A549 (cell line): ENCODE results near the gene ANAPC15. TPM values are rescaled to one million over a fixed set of nuclear protein-coding genes. Genes with fewer than 3 reads are reported as not detected.

Source experiments
- ATAC-seq, 2 experiments: fragments of 200-7000 bp in 1 of 2; fragments of >200 bp in 1 of 2; cut with Nextera tagmentation in 1 of 2; cut with Tn5 transposase in 1 of 2; 3 replicates each; pipeline versions ENCODE4 v1.8.0 to v1.9.1; 2018 to 2020; ENCODE audit warnings: mild to moderate bottlenecking in 1 of 2, moderate library complexity in 1 of 2
- CTCF ChIA-PET: fragments of 300-600 bp; sonication (Branson Sonifier 250); formaldehyde crosslinking; extraction: SDS; loops from one replicate; lab custom pipeline; 2021; ENCODE audit warnings: antibody characterized with exemption, inconsistent platforms; lab: Yijun Ruan, JAX
- POLR2A ChIA-PET: fragments of 350-600 bp; formaldehyde crosslinking; extraction: SDS; loops from one replicate; lab custom pipeline; 2021; ENCODE audit warnings: antibody characterized with exemption, inconsistent platforms; lab: Yijun Ruan, JAX
- DNase-seq, 2 experiments: peaks; one replicate each; pipeline versions ENCODE4 v3.0.0 to v3.0.0-alpha.2; 2011 to 2016; ENCODE audit warnings: low read depth in 1 of 2, low spot score in 1 of 2
- FAIRE-seq: peaks from 2 replicates; lab custom pipeline; 2011; peaks lifted over from hg19 to GRCh38; lab: Jason Lieb, UNC
- H3K27ac ChIP-seq, 2 experiments: fragments of >200 bp; sonication (Bioruptor Twin); formaldehyde crosslinking; 3 replicates each; pipeline ENCODE4 v1.5.1; 2016 to 2017
- H3K4me1 ChIP-seq: fragments of >200 bp; sonication (Bioruptor Twin); formaldehyde crosslinking; 3 replicates; pipeline ENCODE4 v1.6.1; 2016
- H3K4me2 ChIP-seq: fragments of >200 bp; sonication (Bioruptor Twin); formaldehyde crosslinking; 3 replicates; pipeline ENCODE4 v1.6.1; 2016
- H3K4me3 ChIP-seq: fragments of >200 bp; sonication (Bioruptor Twin); formaldehyde crosslinking; 3 replicates; pipeline ENCODE4 v1.5.1; 2016
- H3K9me3 ChIP-seq: fragments of >200 bp; sonication (Bioruptor Twin); formaldehyde crosslinking; 3 replicates; pipeline ENCODE4 v1.6.1; 2016
- BHLHE40 ChIP-seq: IDR thresholded peaks from 2 replicates; pipeline ENCODE4 v1.6.1; 2012; ENCODE audit warnings: low read depth, low read length, inconsistent platforms
- CHD4 ChIP-seq: fragments of 200-600 bp; sonication (generic); IDR thresholded peaks from 2 replicates; pipeline ENCODE4 v1.6.1; 2016; ENCODE audit warnings: antibody characterized with exemption, mild to moderate bottlenecking, borderline replicate concordance
- EP300 ChIP-seq, 2 experiments: fragments of >200 bp; sonication (Bioruptor Twin); formaldehyde crosslinking; IDR thresholded peaks; 2 replicates in 1 of 2; 3 replicates in 1 of 2; pipeline ENCODE4 v1.6.1; 2016 to 2017
- ESRRA ChIP-seq: fragments of 150-350 bp; IDR thresholded peaks from 2 replicates; pipeline ENCODE4 v1.6.1; 2014; ENCODE audit warnings: mild to moderate bottlenecking, low read length, borderline replicate concordance
- FOXS1 ChIP-seq: fragments of 250-450 bp; sonication (Bioruptor Pico); IDR thresholded peaks from 2 replicates; pipeline ENCODE4 v1.5.0; 2020; ENCODE audit warnings: mild to moderate bottlenecking, moderate library complexity
- GATA3 ChIP-seq: IDR thresholded peaks from 2 replicates; pipeline ENCODE4 v1.6.1; 2012; ENCODE audit warnings: borderline replicate concordance
- HDAC2 ChIP-seq: fragments of 200-600 bp; sonication (generic); IDR thresholded peaks from 2 replicates; pipeline ENCODE4 v1.6.1; 2016
- HEYL ChIP-seq: fragments of 250-450 bp; sonication (Bioruptor Pico); IDR thresholded peaks from 2 replicates; pipeline ENCODE4 v1.8.0; 2021; ENCODE audit warnings: mild to moderate bottlenecking, moderate library complexity
- HOXA7 ChIP-seq: fragments of 250-450 bp; sonication (Bioruptor Pico); IDR thresholded peaks from 2 replicates; pipeline ENCODE4 v1.5.0; 2020; ENCODE audit warnings: mild to moderate bottlenecking, moderate library complexity
- HOXB5 ChIP-seq: fragments of 250-450 bp; sonication (Bioruptor Pico); IDR thresholded peaks from 2 replicates; pipeline ENCODE4 v1.5.0; 2020; ENCODE audit warnings: mild to moderate bottlenecking, moderate library complexity
- JUN ChIP-seq, 2 experiments: fragments of >200 bp; sonication (Bioruptor Twin); formaldehyde crosslinking; IDR thresholded peaks; 2 replicates in 1 of 2; 3 replicates in 1 of 2; pipeline ENCODE4 v1.6.1; 2016 to 2017
- KDM5A ChIP-seq: fragments of 200-600 bp; sonication (generic); IDR thresholded peaks from 2 replicates; pipeline ENCODE4 v1.6.1; 2016; ENCODE audit warnings: antibody characterized with exemption, mild to moderate bottlenecking
- MYC ChIP-seq: IDR thresholded peaks from 2 replicates; pipeline ENCODE4 v1.6.1; 2012; ENCODE audit warnings: mild to moderate bottlenecking, inconsistent platforms, low read length, improper control_type of control experiment, borderline replicate concordance
- NPAS2 ChIP-seq: fragments of 250-450 bp; sonication (Bioruptor Pico); IDR thresholded peaks from 2 replicates; pipeline ENCODE4 v1.8.0; 2022; ENCODE audit warnings: mild to moderate bottlenecking, moderate library complexity, borderline replicate concordance
- POLR2A ChIP-seq: IDR thresholded peaks from 2 replicates; pipeline ENCODE4 v1.6.1; 2012; ENCODE audit warnings: mild to moderate bottlenecking, low read length
- RAD21 ChIP-seq, 2 experiments: fragments of >200 bp in 1 of 2; sonication (Bioruptor Twin) in 1 of 2; formaldehyde crosslinking in 1 of 2; IDR thresholded peaks in 1 of 2; conservative IDR thresholded peaks in 1 of 2; 2 replicates in 1 of 2; 3 replicates in 1 of 2; pipeline ENCODE4 v1.6.1; 2012 to 2018; ENCODE audit warnings: inconsistent platforms in 1 of 2
- RARB ChIP-seq: fragments of 250-450 bp; sonication (Bioruptor Pico); IDR thresholded peaks from 2 replicates; pipeline ENCODE4 v1.8.0; 2021; ENCODE audit warnings: mild to moderate bottlenecking, moderate library complexity
- WGBS: methylation state at CpG from one replicate; pipeline ENCODE4 v1.1.6; 2017; ENCODE audit errors: missing lambda C conversion rate; 5-methylcytosine and 5-hydroxymethylcytosine counted together
- polyA plus RNA-seq, 4 experiments: library from polyadenylated mRNA; depleted of rRNA in 3 of 4; stranded (reverse); fragments of >200 nt; fragmentation: RNase III in 1 of 4; extraction: RNeasy Plus Mini Kit Qiagen cat#74134 plus additional on column Dnase treatment in 1 of 4; gene quantifications; 2 replicates in 3 of 4; 3 replicates in 1 of 4; pipeline ENCODE4 v1.2.3, GENCODE V29; 2011 to 2017
- TF ChIP-seq, protein P1 (sequence below): IDR thresholded peaks from 2 replicates; pipeline ENCODE4 v1.6.1; 2012
- TF ChIP-seq, protein P2 (sequence below): IDR thresholded peaks from 2 replicates; pipeline ENCODE4 v1.6.1; 2012
- TF ChIP-seq, protein P3 (sequence below): fragments of >200 bp; sonication (Bioruptor Twin); formaldehyde crosslinking; IDR thresholded peaks from 3 replicates; pipeline ENCODE4 v1.5.1; 2016
- TF ChIP-seq, protein P4 (sequence below): fragments of >200 bp; sonication (Bioruptor Twin); formaldehyde crosslinking; IDR thresholded peaks from 3 replicates; pipeline ENCODE4 v1.6.1; 2016
- TF ChIP-seq, protein P5 (sequence below): fragments of 250-450 bp; sonication (Bioruptor Pico); IDR thresholded peaks from 2 replicates; pipeline ENCODE4 v1.5.0; 2020; ENCODE audit warnings: low read depth, mild to moderate bottlenecking, moderate library complexity
- TF ChIP-seq, protein P6 (sequence below): fragments of 200-600 bp; sonication (generic); IDR thresholded peaks from 2 replicates; pipeline ENCODE4 v1.6.1; 2016; ENCODE audit warnings: antibody characterized with exemption, mild to moderate bottlenecking, moderate library complexity
- TF ChIP-seq, protein P7 (sequence below): fragments of 150-350 bp; IDR thresholded peaks from 2 replicates; pipeline ENCODE4 v1.6.1; 2014; ENCODE audit warnings: low read depth, mild to moderate bottlenecking, low read length
- TF ChIP-seq, protein P8 (sequence below): fragments of 250-450 bp; sonication (Bioruptor Pico); IDR thresholded peaks from 2 replicates; pipeline ENCODE4 v1.5.0; 2021; ENCODE audit warnings: mild to moderate bottlenecking, moderate library complexity, borderline replicate concordance

ANAPC15 gene
- polyA plus RNA-seq, 2 of the 4 experiments (the other 2 are of a cell fraction): 88.2 to 96.2 TPM

DNA sequence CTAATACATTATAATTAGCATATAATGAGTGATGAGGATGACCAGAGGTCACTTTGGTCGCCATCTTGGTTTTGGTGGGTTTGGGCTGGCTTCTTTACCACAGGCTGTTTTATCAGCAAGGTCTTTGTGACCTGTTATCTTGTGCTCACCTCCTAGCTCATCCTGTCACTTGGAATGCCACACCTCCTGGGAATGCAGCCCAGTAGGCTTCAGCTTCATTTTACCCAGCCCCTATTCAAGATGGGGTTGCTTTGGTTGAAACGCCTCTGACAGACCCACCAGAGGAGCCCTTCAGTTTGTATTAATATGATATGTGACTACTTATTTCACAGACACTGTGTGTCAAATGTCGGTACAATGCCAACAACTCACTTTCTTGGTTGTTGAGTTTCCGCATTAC lies 43.3 kb upstream of the ANAPC15 start:
- H3K9me3 ChIP-seq: no peaks in the 10 kb centered on the region
- no peak overlapping the region for H3K27ac ChIP-seq
- 54% methylated on average over 4 of the region's 4 CpGs for WGBS
- H3K4me2 ChIP-seq: no peak overlapping the region
- FAIRE-seq (no peak), DNase-seq (no peak), ATAC-seq (no peak)
- H3K4me3 ChIP-seq: no peak overlapping the region
- no peak for TF ChIP-seq HDAC2
- TF ChIP-seq NPAS2 (CRISPR knock-in tag): no peak
- TF ChIP-seq JUN (IDR thresholded peaks at IDR 0.05): no peak
- no peak for TF ChIP-seq GATA3
- no peak for TF ChIP-seq HOXA7 (CRISPR knock-in tag)
- TF ChIP-seq, protein P1, sequence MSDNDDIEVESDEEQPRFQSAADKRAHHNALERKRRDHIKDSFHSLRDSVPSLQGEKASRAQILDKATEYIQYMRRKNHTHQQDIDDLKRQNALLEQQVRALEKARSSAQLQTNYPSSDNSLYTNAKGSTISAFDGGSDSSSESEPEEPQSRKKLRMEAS: no peak
- TF ChIP-seq, protein P2, sequence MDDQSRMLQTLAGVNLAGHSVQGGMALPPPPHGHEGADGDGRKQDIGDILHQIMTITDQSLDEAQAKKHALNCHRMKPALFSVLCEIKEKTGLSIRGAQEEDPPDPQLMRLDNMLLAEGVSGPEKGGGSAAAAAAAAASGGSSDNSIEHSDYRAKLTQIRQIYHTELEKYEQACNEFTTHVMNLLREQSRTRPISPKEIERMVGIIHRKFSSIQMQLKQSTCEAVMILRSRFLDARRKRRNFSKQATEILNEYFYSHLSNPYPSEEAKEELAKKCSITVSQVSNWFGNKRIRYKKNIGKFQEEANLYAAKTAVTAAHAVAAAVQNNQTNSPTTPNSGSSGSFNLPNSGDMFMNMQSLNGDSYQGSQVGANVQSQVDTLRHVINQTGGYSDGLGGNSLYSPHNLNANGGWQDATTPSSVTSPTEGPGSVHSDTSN: no peak
- TF ChIP-seq, protein P3, sequence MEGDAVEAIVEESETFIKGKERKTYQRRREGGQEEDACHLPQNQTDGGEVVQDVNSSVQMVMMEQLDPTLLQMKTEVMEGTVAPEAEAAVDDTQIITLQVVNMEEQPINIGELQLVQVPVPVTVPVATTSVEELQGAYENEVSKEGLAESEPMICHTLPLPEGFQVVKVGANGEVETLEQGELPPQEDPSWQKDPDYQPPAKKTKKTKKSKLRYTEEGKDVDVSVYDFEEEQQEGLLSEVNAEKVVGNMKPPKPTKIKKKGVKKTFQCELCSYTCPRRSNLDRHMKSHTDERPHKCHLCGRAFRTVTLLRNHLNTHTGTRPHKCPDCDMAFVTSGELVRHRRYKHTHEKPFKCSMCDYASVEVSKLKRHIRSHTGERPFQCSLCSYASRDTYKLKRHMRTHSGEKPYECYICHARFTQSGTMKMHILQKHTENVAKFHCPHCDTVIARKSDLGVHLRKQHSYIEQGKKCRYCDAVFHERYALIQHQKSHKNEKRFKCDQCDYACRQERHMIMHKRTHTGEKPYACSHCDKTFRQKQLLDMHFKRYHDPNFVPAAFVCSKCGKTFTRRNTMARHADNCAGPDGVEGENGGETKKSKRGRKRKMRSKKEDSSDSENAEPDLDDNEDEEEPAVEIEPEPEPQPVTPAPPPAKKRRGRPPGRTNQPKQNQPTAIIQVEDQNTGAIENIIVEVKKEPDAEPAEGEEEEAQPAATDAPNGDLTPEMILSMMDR: no peak
- TF ChIP-seq POLR2A: no peak
- no peak for TF ChIP-seq FOXS1 (CRISPR knock-in tag)
- no peak for TF ChIP-seq HOXB5 (CRISPR knock-in tag)
- TF ChIP-seq, protein P4, sequence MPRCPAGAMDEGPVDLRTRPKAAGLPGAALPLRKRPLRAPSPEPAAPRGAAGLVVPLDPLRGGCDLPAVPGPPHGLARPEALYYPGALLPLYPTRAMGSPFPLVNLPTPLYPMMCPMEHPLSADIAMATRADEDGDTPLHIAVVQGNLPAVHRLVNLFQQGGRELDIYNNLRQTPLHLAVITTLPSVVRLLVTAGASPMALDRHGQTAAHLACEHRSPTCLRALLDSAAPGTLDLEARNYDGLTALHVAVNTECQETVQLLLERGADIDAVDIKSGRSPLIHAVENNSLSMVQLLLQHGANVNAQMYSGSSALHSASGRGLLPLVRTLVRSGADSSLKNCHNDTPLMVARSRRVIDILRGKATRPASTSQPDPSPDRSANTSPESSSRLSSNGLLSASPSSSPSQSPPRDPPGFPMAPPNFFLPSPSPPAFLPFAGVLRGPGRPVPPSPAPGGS: no peak
- TF ChIP-seq CHD4: no peak
- POLR2A ChIA-PET: no interaction called here
- H3K4me1 ChIP-seq: no peaks in the 10 kb centered on the region
- CTCF ChIA-PET: interaction anchor here (1.4 to 6.1 kb wide), 4 partner anchors 11 to 130 kb away, joined by 3 to 40 read pairs (median 14); no protein-coding TSS in a partner anchor

DNA sequence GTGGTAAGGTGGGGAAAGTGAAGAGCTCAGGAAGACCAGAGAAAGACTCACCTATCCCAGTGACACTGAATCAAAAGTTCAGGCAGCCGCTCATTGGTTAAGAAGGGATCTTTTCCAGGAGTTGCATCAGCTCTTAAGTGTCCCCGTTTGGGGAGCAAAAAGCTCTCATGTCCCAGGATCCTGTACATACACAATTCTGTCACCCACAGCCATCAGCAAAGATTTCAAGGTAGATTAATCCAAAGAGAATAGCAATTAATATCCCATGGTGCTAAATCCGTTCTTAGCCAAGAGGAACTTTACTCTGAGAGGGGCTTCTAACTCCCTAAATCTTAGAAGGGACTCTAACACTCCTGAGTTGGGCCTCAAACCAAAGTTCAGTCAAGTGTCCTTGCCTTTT lies 42.3 kb upstream of the ANAPC15 start:
- 75% methylated on average over 3 of the region's 3 CpGs for WGBS
- CTCF ChIA-PET: interaction anchor here (6.0 to 6.1 kb wide), 2 partner anchors 10 to 28 kb away, joined by 21 to 40 read pairs; no protein-coding TSS in a partner anchor

More for the DNA sequence above, 42.3 kb upstream of the ANAPC15 start:
- Histone ChIP-seq H3K9me3 (no peaks in the 10 kb centered on the region), H3K4me2 (no peak overlapping the region), H3K4me1 (no peaks in the 10 kb centered on the region), H3K27ac (no peak overlapping the region), H3K4me3 (no peak overlapping the region)
- DNase-seq (no peak), ATAC-seq (no peak), FAIRE-seq (no peak)
- TF ChIP-seq KDM5A (no peak), BHLHE40 (no peak), ESRRA (no peak), MYC (no peak), EP300 (IDR thresholded peaks at IDR 0.05) (no peak), HEYL (CRISPR knock-in tag) (no peak), NPAS2 (CRISPR knock-in tag) (no peak), RARB (CRISPR knock-in tag) (no peak), RAD21 (conservative IDR thresholded peaks at IDR 0.05 in 1 of 2, IDR thresholded peaks at IDR 0.05 in 1 of 2) (no peak)
- TF ChIP-seq, protein P5, sequence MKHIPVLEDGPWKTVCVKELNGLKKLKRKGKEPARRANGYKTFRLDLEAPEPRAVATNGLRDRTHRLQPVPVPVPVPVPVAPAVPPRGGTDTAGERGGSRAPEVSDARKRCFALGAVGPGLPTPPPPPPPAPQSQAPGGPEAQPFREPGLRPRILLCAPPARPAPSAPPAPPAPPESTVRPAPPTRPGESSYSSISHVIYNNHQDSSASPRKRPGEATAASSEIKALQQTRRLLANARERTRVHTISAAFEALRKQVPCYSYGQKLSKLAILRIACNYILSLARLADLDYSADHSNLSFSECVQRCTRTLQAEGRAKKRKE (CRISPR knock-in tag): no peak
- TF ChIP-seq, protein P6, sequence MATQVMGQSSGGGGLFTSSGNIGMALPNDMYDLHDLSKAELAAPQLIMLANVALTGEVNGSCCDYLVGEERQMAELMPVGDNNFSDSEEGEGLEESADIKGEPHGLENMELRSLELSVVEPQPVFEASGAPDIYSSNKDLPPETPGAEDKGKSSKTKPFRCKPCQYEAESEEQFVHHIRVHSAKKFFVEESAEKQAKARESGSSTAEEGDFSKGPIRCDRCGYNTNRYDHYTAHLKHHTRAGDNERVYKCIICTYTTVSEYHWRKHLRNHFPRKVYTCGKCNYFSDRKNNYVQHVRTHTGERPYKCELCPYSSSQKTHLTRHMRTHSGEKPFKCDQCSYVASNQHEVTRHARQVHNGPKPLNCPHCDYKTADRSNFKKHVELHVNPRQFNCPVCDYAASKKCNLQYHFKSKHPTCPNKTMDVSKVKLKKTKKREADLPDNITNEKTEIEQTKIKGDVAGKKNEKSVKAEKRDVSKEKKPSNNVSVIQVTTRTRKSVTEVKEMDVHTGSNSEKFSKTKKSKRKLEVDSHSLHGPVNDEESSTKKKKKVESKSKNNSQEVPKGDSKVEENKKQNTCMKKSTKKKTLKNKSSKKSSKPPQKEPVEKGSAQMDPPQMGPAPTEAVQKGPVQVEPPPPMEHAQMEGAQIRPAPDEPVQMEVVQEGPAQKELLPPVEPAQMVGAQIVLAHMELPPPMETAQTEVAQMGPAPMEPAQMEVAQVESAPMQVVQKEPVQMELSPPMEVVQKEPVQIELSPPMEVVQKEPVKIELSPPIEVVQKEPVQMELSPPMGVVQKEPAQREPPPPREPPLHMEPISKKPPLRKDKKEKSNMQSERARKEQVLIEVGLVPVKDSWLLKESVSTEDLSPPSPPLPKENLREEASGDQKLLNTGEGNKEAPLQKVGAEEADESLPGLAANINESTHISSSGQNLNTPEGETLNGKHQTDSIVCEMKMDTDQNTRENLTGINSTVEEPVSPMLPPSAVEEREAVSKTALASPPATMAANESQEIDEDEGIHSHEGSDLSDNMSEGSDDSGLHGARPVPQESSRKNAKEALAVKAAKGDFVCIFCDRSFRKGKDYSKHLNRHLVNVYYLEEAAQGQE: no peak
- TF ChIP-seq, protein P1: no peak
- TF ChIP-seq, protein P7, sequence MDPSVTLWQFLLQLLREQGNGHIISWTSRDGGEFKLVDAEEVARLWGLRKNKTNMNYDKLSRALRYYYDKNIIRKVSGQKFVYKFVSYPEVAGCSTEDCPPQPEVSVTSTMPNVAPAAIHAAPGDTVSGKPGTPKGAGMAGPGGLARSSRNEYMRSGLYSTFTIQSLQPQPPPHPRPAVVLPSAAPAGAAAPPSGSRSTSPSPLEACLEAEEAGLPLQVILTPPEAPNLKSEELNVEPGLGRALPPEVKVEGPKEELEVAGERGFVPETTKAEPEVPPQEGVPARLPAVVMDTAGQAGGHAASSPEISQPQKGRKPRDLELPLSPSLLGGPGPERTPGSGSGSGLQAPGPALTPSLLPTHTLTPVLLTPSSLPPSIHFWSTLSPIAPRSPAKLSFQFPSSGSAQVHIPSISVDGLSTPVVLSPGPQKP: no peak
- TF ChIP-seq, protein P8, sequence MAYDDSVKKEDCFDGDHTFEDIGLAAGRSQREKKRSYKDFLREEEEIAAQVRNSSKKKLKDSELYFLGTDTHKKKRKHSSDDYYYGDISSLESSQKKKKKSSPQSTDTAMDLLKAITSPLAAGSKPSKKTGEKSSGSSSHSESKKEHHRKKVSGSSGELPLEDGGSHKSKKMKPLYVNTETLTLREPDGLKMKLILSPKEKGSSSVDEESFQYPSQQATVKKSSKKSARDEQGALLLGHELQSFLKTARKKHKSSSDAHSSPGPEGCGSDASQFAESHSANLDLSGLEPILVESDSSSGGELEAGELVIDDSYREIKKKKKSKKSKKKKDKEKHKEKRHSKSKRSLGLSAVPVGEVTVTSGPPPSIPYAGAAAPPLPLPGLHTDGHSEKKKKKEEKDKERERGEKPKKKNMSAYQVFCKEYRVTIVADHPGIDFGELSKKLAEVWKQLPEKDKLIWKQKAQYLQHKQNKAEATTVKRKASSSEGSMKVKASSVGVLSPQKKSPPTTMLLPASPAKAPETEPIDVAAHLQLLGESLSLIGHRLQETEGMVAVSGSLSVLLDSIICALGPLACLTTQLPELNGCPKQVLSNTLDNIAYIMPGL (CRISPR knock-in tag): no peak
- POLR2A ChIA-PET: no interaction called here
